Kidney tubule cell (primary cell): ENCODE results near the gene NAALADL2.

Source experiments
- DNase-seq: peaks from one replicate; pipeline ENCODE4 v3.0.0-alpha.2; 2018; ENCODE audit warnings: low spot score

Gene NAALADL2

GRCh38 chr3:175207361-175207760, 348.2 kb downstream of the NAALADL2 start:
- DNase-seq, result no peak

GRCh38 chr3:175208326-175208725, 349.2 kb downstream of the NAALADL2 start:
- no peak for DNase-seq

- DNase-seq, result no peak
Measured at GRCh38 chr3:175211466-175211865, 352.3 kb downstream of the NAALADL2 start.

GRCh38 chr3:175212896-175213295, 353.8 kb downstream of the NAALADL2 start:
- DNase-seq, result no peak

GRCh38 chr3:175214216-175214615, 355.1 kb downstream of the NAALADL2 start:
- no peak for DNase-seq

GRCh38 chr3:175215833-175216232, 356.7 kb downstream of the NAALADL2 start:
- DNase-seq, result no peak

- no peak for DNase-seq
Measured at GRCh38 chr3:175222356-175222755, 363.2 kb downstream of the NAALADL2 start.

GRCh38 chr3:175224051-175224450, 364.9 kb downstream of the NAALADL2 start:
- DNase-seq, result no peak

- DNase-seq, result no peak
Measured at GRCh38 chr3:175226444-175226843, 367.3 kb downstream of the NAALADL2 start.

- DNase-seq, result no peak
Measured at GRCh38 chr3:175227126-175227525, 368.0 kb downstream of the NAALADL2 start.

GRCh38 chr3:175233957-175234940, 375.1 kb downstream of the NAALADL2 start:
- no peak for DNase-seq

- DNase-seq, result no peak
Measured at GRCh38 chr3:175238801-175239200, 379.7 kb downstream of the NAALADL2 start.

- no peak for DNase-seq
Measured at GRCh38 chr3:175240921-175241320, 381.8 kb downstream of the NAALADL2 start.

- DNase-seq, result no peak
Measured at GRCh38 chr3:175242243-175242642, 383.1 kb downstream of the NAALADL2 start.

GRCh38 chr3:175246234-175246633, 387.1 kb downstream of the NAALADL2 start:
- DNase-seq, result no peak

- DNase-seq, result no peak
Measured at GRCh38 chr3:175246766-175247165, 387.6 kb downstream of the NAALADL2 start.

- no peak for DNase-seq
Measured at GRCh38 chr3:175247629-175248028, 388.5 kb downstream of the NAALADL2 start.

GRCh38 chr3:175248832-175249231, 389.7 kb downstream of the NAALADL2 start:
- DNase-seq, result no peak

GRCh38 chr3:175255698-175256097, 396.6 kb downstream of the NAALADL2 start:
- DNase-seq, result peak; percentile 53

GRCh38 chr3:175257123-175257522, 398.0 kb downstream of the NAALADL2 start:
- no peak for DNase-seq

GRCh38 chr3:175258763-175259162, 399.6 kb downstream of the NAALADL2 start:
- DNase-seq, result peak; percentile 71

- DNase-seq, result peak; percentile 34
Measured at GRCh38 chr3:175260145-175260794, 401.1 kb downstream of the NAALADL2 start.

- no peak for DNase-seq
Measured at GRCh38 chr3:175266478-175266877, 407.3 kb downstream of the NAALADL2 start.
